Activated CD8-positive, alpha-beta memory T cell treated with anti-CD3 and anti-CD28 coated beads, Interleukin-2, amount 50 U/mL, for 48 hours (primary cell): ENCODE measurements around the gene P2RX6.
A peak's percentile ranks its signal among the peaks of the same experiment; 100 is the strongest.
"Not testable (repeated sequence)": the region's sequence is repeated elsewhere in the genome, so short reads cannot be mapped to it uniquely, and the experiment has no call there.

ENCODE experiments used
- DNase-seq: peaks from one replicate; pipeline ENCODE4 v3.0.0-alpha.2; 2020

P2RX6 gene

DNA sequence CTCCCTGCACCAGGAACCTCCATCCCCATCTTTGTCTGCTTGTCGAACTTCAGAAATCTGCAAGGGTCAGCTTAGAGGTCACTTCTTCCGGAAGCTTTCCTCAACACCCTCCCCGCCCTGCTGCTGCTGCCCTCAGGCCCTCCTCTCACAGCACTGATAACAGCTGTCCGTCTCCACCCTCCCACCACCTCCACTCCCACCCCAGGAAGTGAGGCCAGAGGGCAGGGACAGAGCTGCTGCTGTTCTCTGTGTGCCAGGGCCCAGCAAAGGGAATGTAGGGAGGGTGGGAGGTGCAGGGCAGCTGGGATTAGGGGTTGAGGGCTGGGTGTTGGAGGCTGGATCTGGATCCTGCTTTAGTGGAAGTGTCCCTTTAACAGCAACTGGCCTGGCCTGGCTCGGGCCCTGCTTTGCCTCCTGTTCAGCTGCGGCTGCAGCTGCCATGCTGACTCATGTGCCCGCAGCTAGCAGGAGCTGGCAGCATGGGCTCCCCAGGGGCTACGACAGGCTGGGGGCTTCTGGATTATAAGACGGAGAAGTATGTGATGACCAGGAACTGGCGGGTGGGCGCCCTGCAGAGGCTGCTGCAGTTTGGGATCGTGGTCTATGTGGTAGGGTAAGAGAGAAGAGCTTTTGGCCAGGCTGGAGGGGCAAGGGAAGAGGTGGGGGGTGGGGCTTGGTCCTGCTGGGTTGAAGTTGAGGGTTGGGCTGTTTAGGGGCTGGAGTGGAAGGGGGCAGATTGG lies at the start of gene P2RX6:
TSS of gene P2RX6 (plus strand) at position 440 of the 740 bp plus-strand sequence. CDS start at position 450, 10 bp downstream.
- no peak for DNase-seq

DNA sequence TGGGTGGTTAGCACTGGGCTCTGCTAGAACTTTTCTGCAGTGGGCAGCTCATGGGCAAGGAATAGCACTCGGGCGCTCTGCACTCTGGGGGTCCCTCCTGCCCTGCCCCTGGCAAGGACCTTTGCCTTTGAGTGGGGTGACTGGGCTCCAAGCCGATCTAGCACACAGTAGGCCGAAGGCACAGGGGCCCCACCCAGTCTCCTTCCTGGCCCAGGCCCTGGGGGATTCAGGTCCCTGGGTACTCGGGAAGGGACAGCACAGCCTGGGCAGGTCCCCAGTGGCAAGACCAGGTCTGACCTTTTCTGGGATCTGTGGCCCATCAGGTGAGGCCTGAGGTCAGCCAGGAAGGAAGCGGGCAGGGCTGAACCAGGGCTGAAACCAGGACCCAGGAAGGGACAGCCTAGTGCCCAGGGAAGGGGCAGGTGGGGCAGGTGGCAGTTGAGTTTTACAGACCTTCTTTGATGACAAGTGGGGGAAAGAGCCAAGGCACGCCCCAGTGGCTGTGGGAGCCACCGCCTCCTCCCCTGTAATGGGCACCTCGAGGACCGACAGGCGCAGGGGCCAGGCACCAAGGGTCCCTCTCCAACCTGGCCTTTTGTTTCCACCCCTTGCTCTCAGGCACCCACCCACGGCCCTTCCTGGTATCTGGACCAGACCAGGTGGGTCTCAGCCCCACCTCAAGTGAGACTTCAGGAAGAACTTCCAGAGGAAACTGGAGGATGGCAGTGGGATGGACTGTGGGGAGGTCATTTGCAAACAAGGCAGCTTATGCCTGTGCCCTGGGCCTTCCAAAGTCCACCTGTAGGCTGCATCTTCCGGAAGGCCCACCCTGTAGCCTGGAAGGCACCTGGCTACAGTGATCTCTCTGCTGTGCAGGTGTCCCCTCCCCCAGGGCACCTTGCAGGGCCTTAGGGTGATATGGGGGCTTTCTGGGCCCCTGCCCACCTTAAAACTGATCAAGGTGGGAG lies 48.8 kb upstream of the P2RX6 start:
- DNase-seq: no peak

DNA sequence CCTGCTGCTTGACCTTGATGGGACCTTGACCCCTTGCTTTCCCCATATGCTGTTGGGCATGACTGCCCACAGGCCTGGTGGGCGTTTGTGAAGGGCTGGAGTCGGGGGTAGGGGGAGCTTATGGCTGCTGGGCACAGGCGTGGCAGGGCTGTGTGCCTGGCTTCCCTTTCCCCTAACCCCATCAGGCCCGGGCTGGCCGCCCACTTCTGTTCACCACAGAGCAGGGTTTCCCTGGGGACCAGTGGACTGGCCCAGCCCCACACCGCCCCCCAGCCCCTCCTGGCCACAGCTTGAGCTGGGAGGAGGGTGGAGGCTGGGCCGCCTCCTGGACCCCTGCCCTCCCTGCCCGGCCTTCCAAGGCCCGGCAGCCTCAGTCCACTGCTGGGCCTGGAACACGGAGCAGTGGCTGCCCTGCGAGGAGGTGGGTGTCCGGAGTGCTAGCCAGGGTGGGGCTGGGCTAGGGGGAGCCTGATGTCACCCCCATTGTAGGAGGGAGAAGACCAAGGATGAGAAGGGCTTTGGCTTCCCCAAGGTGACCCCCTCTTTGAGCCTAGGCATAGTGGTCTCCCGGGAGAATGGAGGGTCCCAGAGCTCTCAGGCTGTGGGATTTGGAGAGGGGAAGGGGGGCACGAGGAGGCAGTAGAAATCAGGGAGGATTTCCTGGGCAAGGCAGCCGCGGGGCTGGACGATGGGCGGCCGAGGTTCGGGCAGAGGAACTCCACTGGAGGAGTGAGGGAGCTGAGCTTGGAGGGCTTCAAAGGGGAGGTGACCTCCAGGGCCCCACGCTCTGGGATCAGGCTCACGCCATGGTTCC lies 47.9 kb upstream of the P2RX6 start, which contains the start of gene AIFM3:
TSS of gene AIFM3 (plus strand) at position 373 of the 814 bp plus-strand sequence. CDS start 690 bp downstream, outside the sequence.
- no peak for DNase-seq

DNA sequence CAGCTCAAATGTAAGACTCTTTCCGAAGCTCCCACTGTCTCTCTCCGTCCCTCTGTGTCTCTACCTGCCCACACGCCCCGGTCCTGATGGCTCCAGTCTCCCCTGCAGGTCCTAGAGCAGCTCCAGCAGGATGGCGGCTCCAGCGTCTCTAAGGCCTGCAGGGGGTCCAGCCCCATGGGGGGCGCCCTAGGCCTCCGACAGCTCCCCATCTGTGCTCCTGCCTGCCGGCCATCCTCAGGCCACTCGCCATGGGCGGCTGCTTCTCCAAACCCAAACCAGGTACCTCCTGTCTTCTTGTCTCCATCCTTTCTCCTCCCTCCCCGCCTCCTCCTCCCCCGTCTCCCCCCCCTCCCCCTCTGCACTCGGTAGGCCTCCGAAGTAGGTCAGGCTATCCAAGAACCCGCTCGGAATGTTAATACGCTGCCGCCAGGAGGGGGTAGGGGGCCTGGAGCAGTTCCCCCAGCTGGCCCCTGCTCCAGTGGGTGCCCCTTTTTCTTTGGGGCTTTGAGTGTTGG lies 47.2 kb upstream of the P2RX6 start:
- DNase-seq: no peak

DNA sequence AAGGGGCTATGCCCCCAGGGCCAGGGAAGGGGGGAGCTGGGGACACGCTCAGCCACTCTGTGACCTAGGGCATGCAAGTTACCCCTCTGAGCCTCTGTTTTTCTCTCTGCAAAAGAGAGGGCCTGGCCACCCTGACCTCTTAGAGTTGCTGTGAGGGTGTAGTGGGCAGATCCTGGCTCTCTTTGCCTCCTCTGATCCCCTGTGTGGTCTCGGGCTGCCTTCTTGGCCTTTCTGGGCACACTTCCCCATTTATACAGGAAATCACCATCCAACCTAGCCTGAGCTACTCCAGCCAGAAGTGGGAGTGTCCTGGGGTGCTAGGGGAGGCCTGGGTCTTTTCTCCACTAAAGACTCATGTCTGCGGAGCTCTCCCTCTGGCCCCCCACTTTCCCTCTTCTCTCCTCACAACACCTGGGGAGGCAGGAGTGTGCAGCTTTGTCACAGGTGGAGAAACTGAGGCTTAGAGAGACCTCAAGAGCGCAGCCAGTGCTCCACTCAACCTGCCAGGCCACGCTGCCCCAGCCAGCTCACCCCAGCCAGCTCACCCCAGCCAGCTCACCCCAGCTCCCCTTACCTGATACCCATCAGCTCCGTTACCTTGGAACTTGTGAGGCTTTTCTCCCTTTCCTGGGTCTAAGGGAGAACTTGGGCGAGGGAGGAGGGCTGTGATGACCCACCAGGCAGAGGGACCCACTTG lies 46.5 kb upstream of the P2RX6 start:
- no peak for DNase-seq

DNA sequence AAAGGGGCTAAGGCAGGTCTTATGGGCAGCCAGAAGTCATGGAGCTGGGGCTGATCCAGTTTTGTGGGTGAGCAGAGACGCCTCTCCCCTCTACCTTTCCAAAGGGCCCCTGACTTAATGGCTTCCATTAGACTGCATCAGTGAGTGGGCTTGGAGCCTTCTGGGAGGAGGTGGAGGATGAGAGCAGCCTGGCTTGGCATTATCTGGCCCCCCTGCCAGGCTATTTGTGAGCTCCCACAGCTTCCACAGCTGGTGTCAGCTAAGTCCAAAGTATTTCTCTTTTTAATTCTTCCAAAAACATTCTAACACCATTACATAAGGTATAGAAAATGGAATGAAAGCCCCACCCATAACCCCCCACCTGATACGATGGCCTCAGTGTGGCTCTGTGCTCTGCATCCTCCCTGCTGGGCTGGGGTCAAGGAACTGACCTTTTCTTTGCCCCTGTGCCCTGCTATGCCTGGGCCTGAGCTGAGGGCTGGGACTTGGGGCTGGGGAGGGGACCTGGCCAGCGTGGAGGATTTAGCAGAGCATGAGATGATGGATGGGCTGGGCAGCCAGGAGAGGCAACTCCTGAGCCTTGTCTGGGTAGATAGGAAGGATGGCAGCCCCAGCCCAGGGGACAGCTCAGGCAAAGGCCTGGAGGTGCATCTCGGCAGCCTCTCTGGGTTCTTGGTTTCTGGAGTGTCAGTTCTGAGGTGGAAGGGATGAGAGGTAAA lies 43.9 kb upstream of the P2RX6 start:
- no peak for DNase-seq

DNA sequence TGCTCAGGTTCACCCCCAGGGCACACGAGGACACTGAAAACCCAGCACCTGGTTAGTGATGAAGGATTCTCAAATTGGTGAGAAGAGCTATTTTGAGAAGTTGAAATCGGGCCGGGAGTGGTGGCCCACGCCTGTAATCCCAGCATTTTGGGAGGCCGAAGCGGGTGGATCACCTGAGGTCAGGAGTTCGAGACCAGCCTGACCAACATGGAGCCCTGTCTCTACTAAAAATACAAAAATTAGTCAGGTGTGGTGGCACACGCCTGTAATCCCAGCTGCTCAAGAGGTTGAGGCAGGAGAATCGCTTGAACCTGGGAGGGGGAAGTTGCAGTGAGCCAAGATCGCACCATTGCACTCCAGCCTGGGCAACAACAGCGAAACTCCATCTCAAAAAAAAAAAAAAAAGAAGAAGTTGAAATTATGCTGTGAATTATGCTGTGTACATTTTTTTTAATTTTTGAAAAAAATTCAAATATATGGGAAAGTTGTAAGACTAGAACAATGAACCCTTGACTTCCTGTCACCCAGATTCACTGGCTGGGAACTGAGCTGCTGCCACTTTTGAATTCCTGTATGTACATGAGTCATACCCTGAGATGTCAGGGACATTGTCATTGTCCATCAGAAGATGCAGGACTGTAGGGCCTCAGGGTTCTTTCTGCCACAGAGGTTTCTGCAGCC lies 42.8 kb upstream of the P2RX6 start:
- DNase-seq: not testable (repeated sequence)

DNA sequence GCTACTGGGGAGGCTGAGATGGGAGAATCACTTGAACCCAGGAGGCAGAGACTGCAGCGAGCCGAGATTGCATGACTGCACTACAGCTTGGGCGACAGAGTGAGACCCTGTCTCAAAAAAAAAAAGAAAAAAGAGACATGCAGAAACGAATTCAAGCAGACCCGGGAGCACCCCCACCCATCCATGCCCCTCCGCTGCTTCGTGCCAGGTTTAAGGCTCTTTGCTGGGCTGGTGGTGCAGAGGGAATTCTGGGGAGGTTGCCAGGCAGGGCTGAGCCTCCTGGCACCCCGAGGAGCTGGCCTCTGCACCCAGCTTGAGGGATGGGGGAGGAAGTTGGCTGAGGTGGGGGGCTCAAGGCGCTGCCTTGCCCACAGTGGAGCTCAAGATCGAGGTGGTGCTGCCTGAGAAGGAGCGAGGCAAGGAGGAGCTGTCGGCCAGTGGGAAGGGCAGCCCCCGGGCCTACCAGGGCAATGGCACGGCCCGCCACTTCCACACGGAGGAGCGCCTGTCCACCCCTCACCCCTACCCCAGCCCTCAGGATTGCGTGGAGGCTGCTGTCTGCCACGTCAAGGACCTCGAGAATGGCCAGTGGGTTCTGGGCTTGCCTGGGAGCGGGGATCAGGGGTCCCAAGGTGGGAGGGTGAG lies 41.9 kb upstream of the P2RX6 start:
- DNase-seq: no peak

DNA sequence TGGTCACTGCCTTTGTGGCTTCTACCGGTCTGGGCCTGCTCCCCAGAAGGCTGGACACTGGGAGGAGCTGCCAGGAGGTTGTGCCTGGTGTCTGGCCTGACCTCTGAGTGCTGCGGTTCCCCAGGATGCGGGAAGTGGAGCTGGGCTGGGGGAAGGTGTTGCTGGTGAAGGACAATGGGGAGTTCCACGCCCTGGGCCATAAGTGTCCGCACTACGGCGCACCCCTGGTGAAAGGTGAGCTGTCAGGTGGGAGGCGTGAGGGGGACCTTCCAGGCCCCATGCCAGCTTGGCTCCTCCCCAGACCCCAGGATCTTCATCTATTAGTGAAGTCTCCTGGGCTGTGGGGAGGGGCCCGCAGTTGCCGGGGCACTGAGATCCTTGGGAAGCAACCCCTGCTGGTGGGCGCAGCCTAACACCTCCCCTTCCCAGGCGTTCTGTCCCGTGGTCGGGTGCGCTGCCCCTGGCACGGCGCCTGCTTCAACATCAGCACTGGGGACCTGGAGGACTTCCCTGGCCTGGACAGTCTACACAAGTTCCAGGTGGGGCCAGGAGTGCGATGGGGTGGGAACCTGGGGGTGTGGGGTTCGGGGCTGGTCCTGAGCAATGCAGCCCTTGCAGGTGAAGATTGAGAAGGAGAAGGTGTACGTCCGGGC lies 41.2 kb upstream of the P2RX6 start:
- DNase-seq: no peak

DNA sequence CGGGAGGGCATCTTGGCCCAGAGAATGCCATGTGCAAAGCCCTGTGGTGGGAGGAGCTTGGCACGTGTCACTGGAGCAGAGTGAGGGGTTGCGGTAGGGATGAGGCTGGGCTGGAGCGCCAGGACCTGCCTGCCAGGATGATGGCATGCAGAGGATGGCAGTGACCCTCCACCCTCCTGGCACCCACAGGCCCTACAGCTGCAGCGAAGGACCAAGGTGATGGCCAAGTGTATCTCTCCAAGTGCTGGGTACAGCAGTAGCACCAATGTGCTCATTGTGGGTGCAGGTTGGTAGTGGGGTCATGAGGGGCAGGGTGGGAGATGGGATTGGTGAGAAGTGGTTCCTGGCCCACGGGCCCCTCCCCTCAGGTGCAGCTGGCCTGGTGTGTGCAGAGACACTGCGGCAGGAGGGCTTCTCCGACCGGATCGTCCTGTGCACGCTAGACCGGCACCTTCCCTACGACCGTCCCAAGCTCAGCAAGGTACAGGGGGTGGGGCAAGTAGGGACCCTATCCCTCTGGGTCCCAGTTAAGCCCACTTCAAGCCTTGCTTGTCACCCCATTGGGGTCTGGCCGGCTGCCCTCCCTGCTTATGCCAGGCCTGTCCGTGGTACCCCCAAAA lies 40.5 kb upstream of the P2RX6 start:
- no peak for DNase-seq

DNA sequence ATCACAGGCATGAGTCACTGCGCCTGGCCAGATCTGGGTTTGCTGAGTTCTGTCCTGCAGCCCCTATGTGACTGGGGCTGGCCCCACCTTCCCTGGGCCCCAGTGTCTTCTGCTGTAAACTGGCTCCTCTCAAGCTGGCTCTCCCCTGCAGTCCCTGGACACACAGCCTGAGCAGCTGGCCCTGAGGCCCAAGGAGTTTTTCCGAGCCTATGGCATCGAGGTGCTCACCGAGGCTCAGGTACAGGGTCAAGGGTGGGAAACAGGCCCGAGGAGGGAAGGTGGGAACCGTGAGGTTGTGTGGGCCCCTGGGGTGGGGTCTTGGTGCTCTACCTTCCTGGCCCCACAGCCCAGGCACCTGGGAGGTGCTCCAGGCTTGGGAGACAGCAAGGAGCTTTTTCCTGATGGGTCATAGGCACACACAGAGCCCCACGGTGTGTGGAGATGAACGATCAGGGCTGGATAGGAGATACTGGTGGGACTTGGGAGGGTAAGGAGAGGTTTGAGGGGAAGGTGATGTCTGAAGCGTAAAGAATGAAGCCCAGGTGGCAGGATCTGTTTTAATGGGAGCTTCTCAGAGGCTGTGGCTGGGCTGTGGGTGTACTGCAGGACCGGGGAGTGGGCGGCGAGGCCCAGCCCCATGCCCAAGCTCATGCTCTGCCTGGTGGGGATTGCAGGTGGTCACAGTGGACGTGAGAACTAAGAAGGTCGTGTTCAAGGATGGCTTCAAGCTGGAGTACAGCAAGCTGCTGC lies 39.2 kb upstream of the P2RX6 start:
- no peak for DNase-seq

DNA sequence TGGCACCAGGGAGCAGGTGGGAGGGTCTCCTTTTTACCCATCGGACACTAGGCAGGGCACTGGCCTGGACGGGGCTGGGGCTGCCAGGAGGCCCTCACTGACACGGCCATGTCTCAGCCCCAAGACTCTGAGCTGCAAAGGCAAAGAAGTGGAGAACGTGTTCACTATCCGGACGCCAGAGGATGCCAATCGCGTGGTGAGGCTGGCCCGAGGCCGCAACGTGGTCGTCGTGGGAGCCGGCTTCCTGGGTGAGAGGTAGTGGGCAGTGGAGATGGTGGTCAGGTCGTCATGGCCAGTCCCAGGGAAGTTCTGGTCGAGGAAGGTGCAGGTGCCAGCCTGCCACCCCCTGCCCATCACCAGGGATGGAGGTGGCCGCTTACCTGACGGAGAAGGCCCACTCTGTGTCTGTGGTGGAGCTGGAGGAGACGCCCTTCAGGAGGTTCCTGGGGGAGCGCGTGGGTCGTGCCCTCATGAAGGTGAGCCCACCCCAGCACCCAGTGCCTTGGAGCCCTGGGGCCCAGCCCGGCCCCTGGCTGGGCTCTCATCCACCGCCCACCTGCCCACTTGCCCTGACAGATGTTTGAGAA lies 38.6 kb upstream of the P2RX6 start:
- no peak for DNase-seq

DNA sequence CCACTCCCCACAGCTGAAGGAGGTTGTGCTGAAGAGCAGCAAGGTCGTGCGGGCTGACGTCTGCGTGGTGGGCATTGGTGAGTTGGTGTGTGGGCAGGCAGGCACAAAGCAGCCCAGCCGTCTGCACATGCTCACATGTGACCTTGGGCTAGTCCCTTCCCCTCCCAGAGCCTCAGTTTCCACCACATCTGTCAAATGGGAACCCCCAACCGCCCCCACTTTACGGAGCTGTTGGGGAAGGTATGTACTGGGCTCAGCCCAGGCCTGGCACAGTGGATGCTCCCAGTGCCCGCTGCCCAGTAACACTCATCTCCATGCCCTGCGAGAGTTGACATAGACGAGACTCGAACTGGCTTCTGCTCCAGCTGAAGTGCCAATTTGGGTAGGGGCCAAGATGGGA lies 37.9 kb upstream of the P2RX6 start:
- DNase-seq: no peak

DNA sequence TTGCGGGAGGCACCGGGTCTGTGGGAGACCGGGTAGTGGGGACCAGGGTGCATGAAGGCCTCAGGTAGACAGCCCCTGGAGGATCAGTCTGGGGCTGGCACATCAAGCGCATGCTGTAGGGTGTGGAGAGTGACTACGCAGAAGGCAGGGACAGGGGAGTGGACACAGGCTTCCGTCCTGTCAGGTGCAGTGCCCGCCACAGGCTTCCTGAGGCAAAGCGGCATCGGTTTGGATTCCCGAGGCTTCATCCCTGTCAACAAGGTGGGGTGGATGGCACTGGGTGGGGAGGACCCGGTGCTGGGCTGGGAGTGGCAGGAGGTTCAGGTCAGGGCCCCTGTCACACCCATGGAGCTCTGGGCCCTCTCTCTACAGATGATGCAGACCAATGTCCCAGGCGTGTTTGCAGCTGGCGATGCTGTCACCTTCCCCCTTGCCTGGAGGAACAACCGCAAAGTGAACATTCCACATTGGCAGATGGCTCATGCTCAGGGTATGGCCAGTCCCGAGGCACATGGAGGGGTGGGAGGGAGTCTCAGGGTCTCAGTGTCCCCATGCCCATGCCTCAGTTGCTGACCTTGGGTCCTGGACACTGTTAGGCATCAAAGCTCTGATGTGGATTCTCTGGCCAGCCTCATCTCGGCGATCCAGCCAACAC lies 37.3 kb upstream of the P2RX6 start:
- DNase-seq: no peak

DNA sequence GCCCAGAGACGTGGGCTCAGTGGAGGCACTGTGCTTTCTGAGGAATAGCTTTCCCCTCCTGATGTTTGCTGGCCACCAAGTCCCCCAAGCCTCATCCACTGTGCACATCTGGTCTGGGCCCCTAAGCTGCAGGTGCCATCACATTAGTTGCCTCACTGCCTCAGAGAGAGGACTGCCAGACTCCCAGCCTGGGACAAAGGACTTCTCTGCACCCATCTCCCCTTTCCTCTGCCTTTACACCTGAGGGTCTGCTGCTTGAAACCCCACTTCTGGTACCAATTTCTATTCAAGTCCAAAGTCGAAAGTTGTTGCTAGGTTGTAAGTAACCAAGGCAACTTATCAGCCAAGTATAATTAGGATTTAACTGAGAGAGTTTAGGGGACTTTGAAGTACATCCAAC lies 36.5 kb upstream of the P2RX6 start:
- DNase-seq: no peak

DNA sequence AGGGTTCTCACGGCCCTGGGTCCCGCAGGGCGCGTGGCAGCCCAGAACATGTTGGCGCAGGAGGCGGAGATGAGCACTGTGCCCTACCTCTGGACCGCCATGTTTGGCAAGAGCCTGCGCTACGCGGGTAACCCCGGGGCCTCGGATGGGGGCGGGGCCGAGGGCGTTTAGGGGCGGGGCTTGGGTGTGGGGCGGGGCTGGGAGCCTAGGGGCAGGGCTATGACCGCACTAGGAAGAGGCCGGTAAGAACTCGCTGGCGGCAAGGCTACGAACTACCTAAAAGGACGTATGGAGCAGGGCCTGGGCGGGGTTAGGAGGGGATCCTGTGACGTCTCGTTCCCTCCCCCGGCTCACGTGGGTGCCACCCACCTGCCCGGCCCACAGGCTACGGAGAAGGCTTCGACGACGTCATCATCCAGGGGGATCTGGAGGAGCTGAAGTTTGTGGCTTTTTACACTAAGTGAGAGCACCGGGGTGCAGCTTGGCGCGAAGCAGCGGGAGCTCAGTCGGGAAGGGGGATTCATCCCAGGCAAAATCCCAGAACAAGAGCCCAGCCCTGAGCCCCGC lies 35.6 kb upstream of the P2RX6 start:
- DNase-seq: peak; percentile 84

DNA sequence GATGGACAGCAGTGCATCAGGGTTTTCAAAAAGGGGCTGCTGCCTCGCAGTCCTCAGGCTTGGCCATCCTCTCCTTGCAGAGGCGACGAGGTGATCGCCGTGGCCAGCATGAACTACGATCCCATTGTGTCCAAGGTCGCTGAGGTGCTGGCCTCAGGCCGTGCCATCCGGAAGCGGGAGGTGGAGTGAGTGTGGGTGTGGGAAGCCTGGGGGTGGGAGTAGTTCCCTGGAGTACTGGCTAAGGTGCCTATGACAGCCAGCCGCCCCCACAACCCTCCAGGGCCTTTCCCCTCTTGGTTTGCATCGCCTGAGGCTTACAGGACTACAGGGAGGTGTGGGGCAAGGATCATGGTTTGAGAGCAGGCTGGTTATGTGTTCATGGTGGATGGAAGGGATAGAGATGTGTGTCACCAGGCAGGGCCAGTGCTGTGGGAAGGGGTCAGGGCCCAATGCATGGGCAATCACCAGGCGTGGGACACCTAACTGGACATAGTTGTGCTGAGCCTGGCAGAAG lies 35.0 kb upstream of the P2RX6 start:
- DNase-seq: peak; percentile 60
